ENCODE data around the gene MS4A10. TPM values are rescaled to one million over a fixed set of nuclear protein-coding genes. Genes with fewer than 3 reads are reported as not detected.

Gene MS4A10
- total and polyA plus RNA-seq, 2 experiments from 2014 or later: 0.21 to 0.47 TPM

GRCh38 chr11:60786811-60787567 lies 1.9 kb downstream of the MS4A10 start:
- Histone ChIP-seq H3K4me3 (no peak overlapping the region), H3K4me2 (no peak overlapping the region), H2AFZ (no peak overlapping the region), H4K20me1 (ENCODE audit: insufficient read depth, poor library complexity, severe bottlenecking) (no peaks in the 10 kb centered on the region), H3K27me3 (no peaks in the 10 kb centered on the region), H3K4me1 (ENCODE audit: insufficient read depth) (peaks cover 5% of the 10 kb centered on the region), H3K79me2 (no peaks in the 10 kb centered on the region), H3K36me3 (replicated peaks; ENCODE audit: insufficient read depth, low read depth) (no peaks in the 10 kb centered on the region), H3K9me3 (ENCODE audit: low read depth) (no peaks in the 10 kb centered on the region), H3K27ac (no peak overlapping the region), H3K9me2 (replicated peaks; ENCODE audit: insufficient read depth) (no peaks in the 10 kb centered on the region)
- peak; percentile 29 for DNase-seq (ENCODE audit: low spot score)
- no peak for TF ChIP-seq EZH2phosphoT487 (IDR thresholded peaks at IDR 0.05; ENCODE audit: low read depth, severe bottlenecking, unreplicated experiment)
- TF ChIP-seq CTCF (IDR thresholded peaks at IDR 0.05; ENCODE audit: poor library complexity): no peak
- no peak for TF ChIP-seq EZH2 (IDR thresholded peaks at IDR 0.05; ENCODE audit: borderline replicate concordance)
- 73% methylated on average over 14 of the region's 15 CpGs for WGBS (ENCODE audit: low lambda C conversion rate, missing lambda C conversion rate)

GRCh38 chr11:60788401-60789125 lies 3.4 kb downstream of the MS4A10 start:
- DNase-seq (ENCODE audit: low spot score): no peak
- H2AFZ ChIP-seq: no peak overlapping the region
- H3K4me2 ChIP-seq: no peak overlapping the region
- no peak for TF ChIP-seq CTCF (IDR thresholded peaks at IDR 0.05; ENCODE audit: poor library complexity)
- TF ChIP-seq EZH2 (IDR thresholded peaks at IDR 0.05; ENCODE audit: borderline replicate concordance): no peak
- no peak for TF ChIP-seq EZH2phosphoT487 (IDR thresholded peaks at IDR 0.05; ENCODE audit: low read depth, severe bottlenecking, unreplicated experiment)
- no peak overlapping the region for H3K4me3 ChIP-seq
- no peaks in the 10 kb centered on the region for H4K20me1 ChIP-seq (ENCODE audit: insufficient read depth, poor library complexity, severe bottlenecking)
- H3K4me1 ChIP-seq (ENCODE audit: insufficient read depth): peaks cover 5% of the 10 kb centered on the region
- WGBS (ENCODE audit: low lambda C conversion rate, missing lambda C conversion rate): 91% methylated on average over 7 of the region's 7 CpGs
- H3K27ac ChIP-seq: no peak overlapping the region
- no peaks in the 10 kb centered on the region for H3K9me2 ChIP-seq (replicated peaks; ENCODE audit: insufficient read depth)
- H3K9me3 ChIP-seq (ENCODE audit: low read depth): no peaks in the 10 kb centered on the region
- H3K36me3 ChIP-seq (replicated peaks; ENCODE audit: insufficient read depth, low read depth): no peaks in the 10 kb centered on the region
- no peaks in the 10 kb centered on the region for H3K27me3 ChIP-seq
- no peaks in the 10 kb centered on the region for H3K79me2 ChIP-seq

GRCh38 chr11:60790726-60791125 lies 5.6 kb downstream of the MS4A10 start:
- Histone ChIP-seq H3K4me2 (no peak overlapping the region), H2AFZ (no peak overlapping the region), H3K9me3 (ENCODE audit: low read depth) (no peaks in the 10 kb centered on the region), H3K9me2 (replicated peaks; ENCODE audit: insufficient read depth) (no peaks in the 10 kb centered on the region), H3K27me3 (no peaks in the 10 kb centered on the region), H4K20me1 (ENCODE audit: insufficient read depth, poor library complexity, severe bottlenecking) (no peaks in the 10 kb centered on the region), H3K27ac (no peak overlapping the region), H3K79me2 (no peaks in the 10 kb centered on the region), H3K4me1 (ENCODE audit: insufficient read depth) (peaks cover 5% of the 10 kb centered on the region), H3K4me3 (no peak overlapping the region), H3K36me3 (replicated peaks; ENCODE audit: insufficient read depth, low read depth) (no peaks in the 10 kb centered on the region)
- no peak for DNase-seq (ENCODE audit: low spot score)
- 77% methylated on average over 3 of the region's 3 CpGs for WGBS (ENCODE audit: low lambda C conversion rate, missing lambda C conversion rate)
- TF ChIP-seq EZH2phosphoT487 (IDR thresholded peaks at IDR 0.05; ENCODE audit: low read depth, severe bottlenecking, unreplicated experiment) (no peak), EZH2 (IDR thresholded peaks at IDR 0.05; ENCODE audit: borderline replicate concordance) (no peak), CTCF (IDR thresholded peaks at IDR 0.05; ENCODE audit: poor library complexity) (no peak)
